C1 segment of cervical spinal cord (tissue), 14 donors: ENCODE results near the gene ADARB2.

Experiments
- DNase-seq, 14 donors: peaks; one replicate each; lab custom pipeline; 2025; lab: John Stamatoyannopoulos, UW

ADARB2 gene

DNA sequence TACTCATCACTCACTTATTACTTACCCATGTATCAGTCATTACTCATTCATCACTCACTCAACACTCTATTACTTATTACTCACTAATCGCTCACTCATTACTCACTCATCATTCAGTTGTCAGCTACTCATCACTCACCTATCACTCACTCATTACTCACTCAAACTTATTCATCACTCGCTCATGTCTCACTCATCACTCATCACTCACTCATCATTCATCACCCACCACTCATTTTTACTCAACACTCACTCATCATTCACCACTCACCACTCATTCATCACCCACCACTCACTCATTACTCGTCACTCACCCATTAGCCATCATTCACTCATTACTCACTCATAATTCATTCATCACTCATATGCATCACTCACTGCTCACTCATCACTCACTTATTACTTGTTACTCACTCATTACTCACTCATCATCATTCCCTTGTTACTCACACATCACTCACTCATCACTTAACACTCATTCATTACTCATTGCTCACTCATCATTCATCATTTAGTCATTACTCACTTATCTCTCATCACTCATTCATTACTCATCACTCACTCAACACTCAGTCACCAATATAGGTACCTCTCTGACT, 237.9 kb downstream of the ADARB2 start:
- DNase-seq = no peak

DNA sequence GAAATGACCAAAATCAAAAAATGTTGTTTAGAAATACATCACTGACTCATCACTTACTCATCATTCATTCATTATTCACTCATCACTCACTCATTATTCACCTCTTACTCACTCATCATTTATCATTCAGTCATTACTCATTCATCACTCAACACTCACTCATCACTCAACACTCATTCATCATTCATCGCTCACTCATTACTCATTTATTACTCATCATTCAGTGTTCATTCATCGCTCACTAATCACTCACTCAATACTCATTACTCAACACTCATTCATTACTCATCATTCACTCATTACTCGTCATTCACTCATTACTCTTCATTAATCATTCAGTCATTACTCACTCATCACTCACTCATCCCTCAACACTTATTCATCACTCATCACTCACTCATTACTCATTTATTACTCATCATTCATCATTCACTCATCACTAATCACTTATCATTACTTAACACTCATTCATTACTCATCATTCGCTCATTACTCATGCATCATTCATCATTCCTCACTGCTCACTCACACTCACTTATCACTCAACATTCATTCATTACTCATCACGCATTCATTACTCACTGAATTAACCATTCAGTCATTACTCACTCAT, 238.5 kb downstream of the ADARB2 start:
- DNase-seq = no peak

DNA sequence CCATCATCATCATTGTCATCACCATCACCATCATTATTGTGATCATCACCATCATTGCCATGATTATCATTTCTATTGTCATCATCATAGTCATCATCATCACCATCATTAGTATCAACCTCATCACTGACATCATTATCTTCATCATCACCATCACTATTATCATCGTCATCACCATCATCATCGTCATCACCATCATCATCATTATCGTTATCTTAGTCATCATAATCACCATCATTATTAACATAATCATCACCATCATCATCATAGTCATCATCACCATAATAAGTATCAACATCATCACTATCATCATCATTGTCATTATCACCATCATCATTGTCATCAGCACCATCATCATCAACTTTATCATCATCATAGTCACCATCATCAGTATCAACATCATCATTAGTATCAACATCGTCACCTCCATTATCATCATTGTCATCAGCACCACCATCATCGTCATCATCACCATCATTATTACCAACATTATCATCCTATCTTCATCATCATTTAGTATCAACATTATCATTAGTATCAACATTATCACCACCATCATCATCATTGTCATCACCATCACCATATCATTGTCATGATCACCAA, 241.3 kb downstream of the ADARB2 start:
- no peak for DNase-seq

DNA sequence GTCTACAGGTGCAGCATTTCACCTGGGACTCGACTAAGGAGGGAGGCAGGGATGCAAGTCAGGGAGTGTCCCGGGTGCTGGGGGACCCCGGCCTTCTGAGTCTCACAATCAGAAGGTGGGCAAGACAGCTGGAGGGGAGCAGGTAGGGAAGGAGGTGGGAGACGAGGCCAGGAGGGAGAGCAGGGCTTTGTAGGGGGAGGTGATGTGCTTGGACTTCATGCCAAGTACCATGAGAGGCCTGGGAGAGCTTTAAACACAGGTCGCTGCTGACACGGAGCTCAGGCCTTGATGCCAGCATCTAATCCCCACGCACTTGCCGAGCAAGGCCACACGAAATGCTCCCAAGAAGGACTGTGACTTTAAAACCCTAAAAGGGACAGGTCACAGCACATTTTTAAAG, 244.7 kb downstream of the ADARB2 start:
- DNase-seq = no peak

DNA sequence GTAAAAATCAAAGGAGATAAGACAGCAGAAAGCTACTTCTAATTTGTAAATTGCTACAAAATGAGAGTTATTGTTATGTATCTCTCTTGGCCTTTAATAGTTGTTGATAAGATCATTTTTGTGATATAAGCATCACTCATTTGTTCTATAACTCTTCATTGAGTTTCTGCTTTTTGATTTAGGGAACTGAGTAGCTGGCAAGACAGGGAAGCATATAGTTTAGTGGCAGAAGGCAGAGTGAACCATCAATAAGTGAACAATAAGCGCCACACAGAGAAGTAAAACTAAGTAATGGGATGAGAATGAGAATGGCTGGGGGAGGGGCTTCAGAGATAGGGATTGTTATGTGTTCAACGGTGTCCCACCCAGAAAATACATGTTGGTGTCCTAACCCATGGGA, 245.4 kb downstream of the ADARB2 start:
- no peak for DNase-seq

DNA sequence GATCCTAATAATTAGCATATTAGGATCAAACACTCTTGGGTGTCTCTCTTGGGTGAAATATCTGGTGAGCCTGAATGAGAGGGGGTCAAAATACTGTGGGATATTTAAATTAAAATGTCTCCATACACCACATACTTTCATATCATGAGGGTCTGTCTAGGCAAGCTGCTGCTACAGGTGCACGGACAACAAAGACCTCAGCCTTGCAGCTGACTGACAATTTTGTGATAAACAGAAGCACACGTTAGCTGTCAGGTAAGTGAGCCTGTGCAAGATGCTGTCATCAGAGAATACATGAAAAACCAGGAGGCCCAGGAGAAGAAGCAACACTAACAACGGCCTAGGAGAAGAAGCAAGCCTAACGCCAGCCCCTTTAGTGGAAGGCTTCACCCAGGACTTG, 247.5 kb downstream of the ADARB2 start:
- no peak for DNase-seq

DNA sequence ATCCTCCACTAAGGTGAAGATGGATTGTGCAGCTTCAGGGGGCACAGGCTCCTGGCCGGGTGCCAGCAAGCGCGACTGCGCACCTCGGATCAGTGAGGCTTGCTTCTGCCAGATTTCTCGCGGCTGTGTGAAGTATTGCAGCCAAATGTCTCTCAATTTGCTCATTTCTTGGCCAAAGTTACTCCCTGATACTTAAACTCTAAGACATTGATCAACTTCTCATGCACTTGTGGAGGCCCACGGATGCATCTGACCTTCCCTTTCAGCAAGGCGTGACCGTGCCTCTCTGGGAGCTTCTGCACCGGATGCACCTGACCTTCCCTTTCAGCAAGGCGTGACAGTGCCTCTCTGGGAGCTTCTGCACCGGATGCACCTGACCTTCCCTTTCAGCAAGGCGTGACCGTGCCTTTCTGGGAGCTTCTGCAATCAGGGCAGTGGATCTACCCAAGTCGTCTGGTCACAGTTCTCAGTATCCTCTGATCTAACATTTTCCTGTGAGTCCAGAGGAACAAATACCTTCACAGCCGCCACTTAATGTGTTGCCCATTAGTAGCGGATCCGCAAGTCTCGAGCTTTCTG, 248.3 kb downstream of the ADARB2 start:
- no peak for DNase-seq

DNA sequence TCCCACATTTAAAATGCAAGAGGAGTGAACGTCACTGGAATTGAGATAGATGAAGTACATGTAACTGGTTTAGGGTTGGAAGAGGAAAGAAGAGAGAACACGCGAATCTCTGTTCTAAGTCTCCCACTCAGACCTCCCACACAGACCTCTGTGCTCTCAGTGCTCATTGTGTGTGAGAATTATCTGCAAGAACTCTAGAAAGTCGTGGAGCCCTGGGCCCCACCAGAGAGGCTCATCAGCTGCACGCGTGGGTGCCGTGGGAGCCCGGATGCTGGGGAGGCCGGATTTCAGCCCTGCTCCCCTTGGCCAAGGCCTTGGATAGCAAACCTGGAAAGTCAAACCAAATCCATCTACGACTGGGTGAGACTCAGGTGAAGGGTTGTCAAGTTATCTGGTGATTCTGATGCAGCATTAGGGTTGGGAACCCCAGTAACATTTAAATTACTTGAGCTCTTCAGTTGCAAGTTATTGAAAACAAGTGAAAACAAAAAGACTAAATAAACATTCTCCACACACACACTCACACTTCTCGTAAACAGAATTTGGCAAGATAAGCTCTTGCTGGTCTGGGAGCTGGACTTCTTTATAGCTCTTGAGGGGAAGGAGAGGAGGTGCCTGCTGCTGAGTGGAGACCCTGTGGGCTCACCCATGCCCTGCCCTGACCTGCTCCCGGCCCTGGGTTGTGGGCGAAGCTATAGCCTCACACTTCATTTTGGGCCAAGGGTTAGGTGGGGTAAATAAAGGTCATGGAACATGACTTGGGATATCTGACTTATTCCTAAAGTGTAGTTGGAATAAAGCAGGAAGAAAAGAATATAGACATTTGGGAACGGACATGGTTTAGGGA, 250.3 kb downstream of the ADARB2 start:
- no peak for DNase-seq

DNA sequence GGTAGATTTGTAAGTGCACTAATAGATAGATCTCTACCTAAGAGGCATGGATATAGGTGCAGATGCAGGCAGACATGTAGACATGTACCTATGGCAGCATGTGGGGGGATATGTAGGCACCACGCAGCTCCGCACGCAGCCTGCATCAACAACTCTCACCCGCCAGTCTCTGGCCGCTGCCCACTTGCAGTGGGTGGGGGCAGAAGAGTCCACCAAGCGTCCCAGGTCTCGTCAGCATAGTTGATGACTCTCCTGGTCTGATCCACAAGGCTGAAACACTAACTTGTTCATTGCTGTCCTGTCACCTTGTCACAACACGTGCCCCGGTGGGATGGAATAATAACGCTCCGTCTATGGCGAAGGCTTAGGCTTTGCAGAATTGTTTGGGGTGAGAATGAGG, 252.0 kb downstream of the ADARB2 start:
- no peak for DNase-seq

DNA sequence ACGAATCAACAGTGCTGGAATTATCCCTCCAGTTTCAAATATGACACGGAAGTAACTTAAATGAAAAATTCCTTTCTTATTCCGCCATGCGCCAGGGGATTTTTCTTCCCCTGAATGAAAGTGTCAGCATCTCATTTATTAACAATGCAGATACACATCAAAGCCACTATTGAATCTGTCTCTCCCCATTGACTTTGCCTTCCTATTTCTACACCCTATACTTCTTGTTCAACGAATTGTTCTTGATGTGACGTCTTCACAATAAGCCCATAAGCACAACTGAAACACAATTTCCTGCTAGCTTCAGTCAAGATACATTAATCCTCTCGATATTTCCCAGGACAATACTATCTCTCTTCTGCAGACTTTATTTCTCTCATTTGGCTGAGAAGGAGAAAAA, 253.5 kb downstream of the ADARB2 start:
- no peak for DNase-seq

DNA sequence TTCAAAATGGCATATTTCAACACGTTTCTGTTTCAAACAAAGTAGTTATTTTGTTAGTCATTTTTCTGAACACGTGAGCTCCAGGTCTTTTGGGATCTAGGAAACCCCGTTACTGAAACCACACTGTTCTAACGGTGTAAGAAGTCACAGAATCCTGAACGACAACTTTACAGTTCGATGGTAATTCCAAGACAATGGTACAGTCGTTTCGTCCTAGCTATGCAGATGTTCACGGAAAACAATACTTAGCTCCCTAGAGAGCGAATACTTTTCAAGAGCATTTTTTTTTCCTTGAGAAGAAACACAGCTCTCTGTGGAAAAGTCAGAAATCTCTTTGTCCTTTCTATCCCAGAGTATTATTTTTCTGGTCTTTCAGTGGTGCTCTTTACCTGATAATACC, 254.1 kb downstream of the ADARB2 start:
- no peak for DNase-seq

DNA sequence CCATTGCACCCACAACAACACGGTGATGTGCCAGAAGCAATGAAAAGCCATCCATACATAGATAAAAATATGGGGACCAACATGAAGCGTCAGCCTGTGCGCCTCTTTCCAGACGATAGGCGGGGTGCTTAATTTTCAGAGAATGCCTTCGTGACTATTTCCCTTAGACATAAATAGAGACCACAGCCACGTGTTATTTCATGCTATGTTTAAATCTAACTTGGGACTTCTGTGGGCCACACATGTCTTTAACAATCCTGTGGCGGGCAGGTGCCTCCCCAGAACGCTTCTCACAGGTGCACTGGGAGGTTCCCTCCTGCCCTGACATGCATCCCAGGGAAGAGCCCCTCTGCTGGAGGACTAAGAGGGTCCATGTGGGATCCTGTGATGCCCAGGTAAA, 259.7 kb downstream of the ADARB2 start:
- no peak for DNase-seq

DNA sequence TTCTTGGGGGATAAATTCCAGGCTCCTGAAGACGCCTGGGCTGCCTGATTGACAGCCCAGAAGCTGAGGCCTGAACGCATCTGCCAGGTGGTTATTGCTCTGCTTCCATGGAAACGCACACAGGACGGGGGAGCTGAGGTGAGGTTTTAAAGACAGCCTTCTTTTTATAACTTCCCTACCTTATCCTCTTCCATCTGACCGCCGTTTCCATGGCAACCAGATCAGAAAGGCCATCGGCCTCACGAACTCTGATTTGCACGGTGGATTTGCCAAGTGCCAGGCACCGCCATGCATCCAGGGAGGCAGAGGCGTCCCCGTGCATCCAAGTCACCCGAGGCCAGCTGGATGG, 260.9 kb downstream of the ADARB2 start:
- DNase-seq = no peak

DNA sequence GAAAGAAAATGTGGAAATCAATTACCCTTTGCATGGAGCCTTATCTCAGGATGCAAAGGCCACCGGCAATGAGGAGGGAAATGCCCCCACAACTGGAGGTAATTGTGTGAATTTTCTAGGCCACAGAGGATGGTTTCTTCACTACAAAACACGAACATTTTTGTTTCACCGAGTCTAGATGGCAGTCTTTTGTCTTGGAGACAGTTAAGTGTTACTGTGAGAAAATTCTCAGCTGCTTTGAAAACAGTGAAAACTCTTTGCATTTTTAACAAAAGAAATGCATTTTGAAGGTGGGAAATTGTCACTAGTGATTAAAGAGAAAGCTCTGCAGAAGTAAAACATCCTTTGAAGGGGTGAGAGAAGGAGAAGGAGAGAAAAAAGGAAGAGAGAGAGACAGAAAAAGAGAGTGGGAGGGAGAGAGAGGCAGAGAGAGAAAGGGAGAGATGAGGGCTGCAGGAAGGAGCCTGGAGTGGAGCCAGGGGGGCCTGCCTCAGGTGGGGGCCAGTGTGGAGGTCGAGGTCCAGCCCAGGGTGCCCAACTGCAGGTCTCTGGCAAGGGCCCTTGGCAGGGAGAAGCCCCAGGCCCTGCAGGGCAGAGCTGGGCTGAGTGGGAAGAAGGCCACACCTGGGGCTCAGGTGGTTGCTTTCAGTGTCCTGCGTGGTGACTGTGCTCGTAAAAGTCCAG, 261.4 kb downstream of the ADARB2 start:
- DNase-seq = no peak

DNA sequence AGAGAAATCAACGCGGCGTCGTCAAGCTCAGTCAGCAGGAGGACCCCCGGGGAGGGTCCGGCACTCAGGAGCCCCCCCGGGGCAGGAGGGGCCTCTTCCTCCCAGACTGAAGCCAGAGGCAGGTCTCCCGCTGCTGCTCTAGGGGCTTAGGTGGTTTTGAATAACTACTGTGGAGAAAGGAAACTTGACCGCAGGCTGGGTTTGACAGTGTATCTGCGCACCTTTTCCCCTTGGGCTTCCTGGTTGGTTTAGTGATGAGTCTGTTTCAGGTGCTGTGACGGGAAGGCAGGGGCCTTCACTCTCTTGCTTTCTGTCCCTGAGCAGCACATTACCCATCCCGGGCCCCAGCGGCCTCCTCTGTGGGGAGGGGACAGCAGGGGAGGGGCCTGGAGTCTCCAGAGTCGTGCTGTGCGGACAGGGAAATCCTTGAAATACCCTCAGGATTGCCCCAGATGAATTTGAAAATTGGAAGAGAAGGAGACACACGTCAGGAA, 262.2 kb downstream of the ADARB2 start:
- no peak for DNase-seq

DNA sequence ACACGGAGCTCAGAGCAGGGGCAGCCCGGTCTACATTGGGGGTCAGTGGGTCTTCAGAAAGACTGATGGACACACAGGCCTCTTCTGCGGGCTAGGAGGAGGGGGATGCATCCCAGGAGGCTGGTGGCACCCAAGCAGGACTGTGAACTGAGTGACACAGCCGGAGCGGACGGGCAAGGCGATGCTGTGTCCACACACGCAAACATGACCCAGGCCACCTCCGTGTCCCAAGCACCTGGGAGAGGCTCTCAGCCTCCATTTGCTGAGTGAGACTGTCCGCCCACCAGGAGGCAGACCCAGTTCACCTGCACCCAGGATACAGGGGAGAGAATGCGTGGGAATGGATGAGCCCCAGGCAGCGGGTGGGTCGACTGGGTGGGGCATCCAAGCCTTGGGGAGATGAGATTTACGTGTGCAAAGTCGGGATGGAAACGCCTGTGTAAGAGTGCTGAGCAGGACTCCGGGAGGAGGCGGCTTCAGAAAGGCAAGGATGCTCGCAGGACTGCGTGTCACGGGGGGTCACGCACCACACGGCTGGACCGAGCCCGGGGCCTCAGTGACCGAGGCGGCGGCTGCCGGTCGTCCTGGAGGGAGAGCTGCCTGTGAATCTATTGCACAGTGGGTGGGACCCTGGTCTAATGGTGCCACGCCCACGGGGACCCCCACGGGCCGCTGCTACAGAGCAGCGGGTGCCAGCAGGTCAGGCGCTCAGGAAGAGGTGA, 262.8 kb downstream of the ADARB2 start:
- DNase-seq = no peak

DNA sequence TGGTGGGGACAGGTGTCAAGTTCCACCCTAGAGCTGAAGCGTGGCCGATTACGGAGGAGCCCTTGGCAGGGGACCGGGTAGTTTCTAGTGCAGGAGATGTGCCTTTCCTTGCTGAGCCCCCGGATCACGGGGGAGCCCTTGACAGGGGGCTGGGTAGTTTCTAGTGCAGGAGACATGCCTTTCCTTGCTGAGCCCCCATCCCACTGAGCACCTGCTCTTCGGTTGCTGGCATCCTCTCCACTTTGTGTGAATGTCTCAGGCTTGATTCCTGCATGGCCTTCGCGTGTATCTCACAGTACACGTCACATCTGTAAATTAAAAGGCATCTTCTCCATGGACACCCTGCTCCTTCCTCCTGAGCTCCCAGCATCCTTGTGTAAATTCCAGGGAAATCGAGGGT, 263.5 kb downstream of the ADARB2 start:
- DNase-seq = no peak

DNA sequence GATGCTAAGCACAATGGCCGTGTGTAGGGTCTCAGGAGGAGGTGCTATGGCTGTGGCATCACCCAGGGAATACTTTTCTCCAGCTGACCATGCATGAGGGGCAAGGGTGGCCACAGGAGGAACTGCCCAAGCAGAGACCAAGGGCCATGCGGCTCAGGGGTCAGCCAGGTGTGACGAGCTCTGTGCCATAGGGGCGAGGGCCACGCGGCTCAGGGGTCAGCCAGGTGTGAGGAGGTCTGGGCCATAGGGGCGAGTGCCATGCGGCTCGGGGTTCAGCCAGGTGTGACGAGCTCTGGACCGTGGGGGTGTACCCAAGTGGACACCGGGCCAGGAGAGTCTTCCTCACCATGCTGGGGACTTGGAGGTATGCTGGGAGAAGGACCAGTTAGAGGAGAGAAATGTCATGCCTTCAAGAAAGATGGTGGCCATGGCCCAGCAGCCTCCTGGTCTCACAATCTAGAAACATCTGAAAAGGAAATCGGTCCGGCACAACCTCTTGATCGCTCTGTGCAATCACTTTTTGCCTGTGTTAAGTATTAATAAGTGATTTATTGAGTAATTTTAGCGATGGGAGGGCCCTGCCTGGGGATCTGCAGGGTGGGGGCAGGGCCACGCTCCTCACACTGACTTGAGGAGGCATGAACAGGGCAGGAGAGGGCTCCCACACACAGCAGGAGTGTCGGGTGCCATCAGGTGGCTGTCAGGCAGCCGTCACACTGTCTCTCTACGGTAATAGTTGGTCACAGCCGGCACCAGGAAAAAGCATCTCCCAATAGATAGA, 265.0 kb downstream of the ADARB2 start:
- no peak for DNase-seq

DNA sequence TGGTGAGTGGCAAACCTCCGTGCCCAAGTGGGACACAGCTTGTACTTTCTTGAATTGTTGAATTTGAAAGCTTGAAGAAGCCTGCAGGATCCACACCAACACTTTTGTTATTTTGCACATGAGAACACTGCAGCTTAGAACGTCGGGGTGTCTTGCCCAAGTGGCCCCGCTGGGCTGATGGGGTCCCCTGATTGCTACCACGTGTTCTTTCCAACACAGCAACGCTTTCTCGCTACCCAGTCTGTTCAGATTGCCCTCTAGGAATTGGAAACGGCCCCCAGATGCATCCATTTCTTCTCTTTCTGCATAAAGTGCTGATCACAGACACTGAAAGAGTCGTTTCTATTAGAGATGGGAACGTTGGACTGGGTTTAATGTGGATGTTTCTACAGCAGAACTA, 268.5 kb downstream of the ADARB2 start:
- no peak for DNase-seq
